Upper lobe of left lung (tissue), 6 donors: ENCODE results near the gene CALB2. TPM values are rescaled to one million over a fixed set of nuclear protein-coding genes. Genes with fewer than 3 reads are reported as not detected.

Experiments used
- ATAC-seq, 2 donors: fragments of 200-7000 bp; cut with Tn5 transposase; one replicate each; pipeline ENCODE4 v1.9.1; 2022; ENCODE audit warnings: mild to moderate bottlenecking in 2 of 2, moderate library complexity in 2 of 2; ENCODE audit not compliant: low FRiP score in 2 of 2
- DNase-seq, 2 donors: peaks; one replicate each; pipeline ENCODE4 v3.0.0-alpha.2; 2019 to 2020
- H3K27ac ChIP-seq, 4 donors: fragments of 200-600 bp; sonication (generic); one replicate each; pipeline ENCODE4 v1.5.1; 2016 to 2019
- H3K27me3 ChIP-seq, 4 donors: fragments of 200-600 bp; sonication (generic); one replicate each; pipeline ENCODE4 v1.5.1; 2017 to 2019
- H3K36me3 ChIP-seq, 4 donors: fragments of 200-600 bp; sonication (generic); one replicate each; pipeline ENCODE4 v1.5.1; 2016 to 2019
- H3K4me1 ChIP-seq, 4 donors: fragments of 200-600 bp; sonication (generic); one replicate each; pipeline ENCODE4 v1.5.1; 2018 to 2019
- H3K4me3 ChIP-seq, 4 donors: fragments of 200-600 bp; sonication (generic); one replicate each; pipeline ENCODE4 v1.5.1; 2017 to 2019; ENCODE audit warnings: mild to moderate bottlenecking in 2 of 4, moderate library complexity in 1 of 4
- H3K9me3 ChIP-seq, 4 donors: fragments of 200-600 bp; sonication (generic); one replicate each; pipeline ENCODE4 v1.5.1; 2018 to 2019
- EP300 ChIP-seq, 4 donors: sonication (generic); formaldehyde crosslinking; IDR thresholded peaks; one replicate each; pipeline ENCODE4 v1.5.1; 2017; ENCODE audit warnings: antibody characterized with exemption in 4 of 4, control low read depth in 2 of 4
- POLR2A ChIP-seq, 4 donors: fragments of 450-650 bp; IDR thresholded peaks; one replicate each; pipeline ENCODE4 v1.5.1; 2016 to 2017; ENCODE audit warnings: antibody characterized with exemption in 4 of 4, mild to moderate bottlenecking in 2 of 4
- POLR2AphosphoS5 ChIP-seq, 2 donors: sonication (generic); formaldehyde crosslinking; IDR thresholded peaks; one replicate each; pipeline ENCODE4 v1.5.1; 2017; ENCODE audit warnings: antibody characterized with exemption in 2 of 2
- WGBS, 2 donors: methylation state at CpG; one replicate each; pipeline ENCODE4 v1.1.5; 2017 to 2018; 5-methylcytosine and 5-hydroxymethylcytosine counted together
- total RNA-seq, 6 donors: library from RNA; depleted of rRNA in 4 of 6; stranded (reverse); fragments of >200 nt in 4 of 6; gene quantifications; one replicate each; pipeline versions ENCODE4 v1.1.0 to v1.2.1, GENCODE V29; 2016 to 2021
- TF ChIP-seq, protein P1 (sequence below), 6 experiments: fragments of 450-650 bp in 4 of 6; fragments of 200-600 bp in 2 of 6; sonication (generic) in 2 of 6; IDR thresholded peaks; one replicate each; pipeline ENCODE4 v1.5.1; 2016 to 2019; ENCODE audit warnings: antibody characterized with exemption in 6 of 6
- donor health status: DM: no; HTN: no; CAD: no; lungs with moderate emphysema.
- donor health status: DM: no; HTN: yes; CAD: no; lungs with severe emphysema.

Gene CALB2
- total RNA-seq, 6 donors from 2014 or later = 1.0 to 3.3 (median 2.3) TPM; not detected in 2

DNA sequence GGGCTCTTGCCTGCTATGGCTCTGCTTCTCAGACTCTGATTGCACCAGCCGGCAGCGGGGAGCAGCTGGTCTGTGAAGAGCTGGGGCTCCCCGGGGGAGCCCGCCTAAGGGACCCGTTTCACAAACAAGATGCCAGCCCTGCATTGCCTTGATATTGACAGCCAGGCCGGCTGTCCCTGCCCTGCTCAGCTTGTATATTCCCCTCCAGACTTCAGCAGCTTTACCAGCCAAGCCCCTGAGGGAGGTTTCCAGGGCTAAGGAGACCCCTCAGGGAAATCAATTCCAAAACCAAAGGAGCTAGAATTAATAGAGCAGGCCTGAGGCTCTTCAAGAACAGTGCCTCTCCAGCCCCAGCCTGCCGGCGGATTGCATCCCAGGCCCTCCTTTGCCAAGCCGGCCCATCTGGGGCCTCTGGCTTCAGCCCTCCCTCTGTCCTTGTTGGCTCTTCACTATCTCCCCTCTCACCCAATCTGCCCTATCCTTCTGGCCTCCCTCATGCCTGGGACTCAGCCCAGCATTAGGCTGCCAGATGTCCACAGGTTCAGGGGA is 5.7 kb downstream of the CALB2 start:
- WGBS, 2 donors = 59 to 64% methylated on average over 8 to 9 of the region's 9 CpGs
- H3K9me3 ChIP-seq = no peaks in the 10 kb centered on the region
- no peak for ATAC-seq

DNA sequence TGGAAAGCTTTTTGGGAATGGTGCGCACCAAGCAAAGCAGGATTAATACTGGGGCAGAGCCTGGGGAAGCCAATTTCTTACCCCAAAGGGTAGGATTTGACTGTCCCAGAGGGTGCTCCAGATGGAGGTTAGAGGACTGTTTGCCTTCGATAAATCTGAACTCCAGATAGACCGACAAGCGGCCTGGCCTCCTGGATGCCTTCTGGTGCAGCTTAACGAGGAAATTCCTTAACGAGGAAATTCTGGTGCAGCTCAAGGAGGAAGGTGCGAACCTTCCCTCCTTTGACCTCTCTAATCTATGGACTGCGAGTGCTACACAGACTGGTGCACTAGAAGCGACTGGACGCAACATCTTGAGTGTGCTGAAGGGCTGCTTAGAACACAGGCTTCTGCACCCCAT is 6.5 kb downstream of the CALB2 start:
- no peak overlapping the region for H3K27ac ChIP-seq
- ATAC-seq = no peak
- no peaks in the 10 kb centered on the region for H3K9me3 ChIP-seq
- no peaks in the 10 kb centered on the region for H3K36me3 ChIP-seq
- no peak for DNase-seq
- no peaks in the 10 kb centered on the region for H3K27me3 ChIP-seq
- no peaks in the 10 kb centered on the region for H3K4me1 ChIP-seq
- no peak overlapping the region for H3K4me3 ChIP-seq
- WGBS, 2 donors = 70 to 81% methylated on average over 5 to 10 of the region's 10 CpGs
- TF ChIP-seq, protein P1, sequence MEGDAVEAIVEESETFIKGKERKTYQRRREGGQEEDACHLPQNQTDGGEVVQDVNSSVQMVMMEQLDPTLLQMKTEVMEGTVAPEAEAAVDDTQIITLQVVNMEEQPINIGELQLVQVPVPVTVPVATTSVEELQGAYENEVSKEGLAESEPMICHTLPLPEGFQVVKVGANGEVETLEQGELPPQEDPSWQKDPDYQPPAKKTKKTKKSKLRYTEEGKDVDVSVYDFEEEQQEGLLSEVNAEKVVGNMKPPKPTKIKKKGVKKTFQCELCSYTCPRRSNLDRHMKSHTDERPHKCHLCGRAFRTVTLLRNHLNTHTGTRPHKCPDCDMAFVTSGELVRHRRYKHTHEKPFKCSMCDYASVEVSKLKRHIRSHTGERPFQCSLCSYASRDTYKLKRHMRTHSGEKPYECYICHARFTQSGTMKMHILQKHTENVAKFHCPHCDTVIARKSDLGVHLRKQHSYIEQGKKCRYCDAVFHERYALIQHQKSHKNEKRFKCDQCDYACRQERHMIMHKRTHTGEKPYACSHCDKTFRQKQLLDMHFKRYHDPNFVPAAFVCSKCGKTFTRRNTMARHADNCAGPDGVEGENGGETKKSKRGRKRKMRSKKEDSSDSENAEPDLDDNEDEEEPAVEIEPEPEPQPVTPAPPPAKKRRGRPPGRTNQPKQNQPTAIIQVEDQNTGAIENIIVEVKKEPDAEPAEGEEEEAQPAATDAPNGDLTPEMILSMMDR (IDR thresholded peaks at IDR 0.05) = no peak
- TF ChIP-seq POLR2AphosphoS5 (IDR thresholded peaks at IDR 0.05) (no peak), POLR2A (IDR thresholded peaks at IDR 0.05) (no peak), EP300 (IDR thresholded peaks at IDR 0.05) (no peak)

More for the DNA sequence above, 5.7 kb downstream of the CALB2 start:
- H3K27me3 ChIP-seq = peaks cover 0 to under 1% (median 0%) of the 10 kb centered on the region in 4 donors
- no peaks in the 10 kb centered on the region for H3K4me1 ChIP-seq
- H3K36me3 ChIP-seq = no peaks in the 10 kb centered on the region
- DNase-seq = peak in 1 of 2 donors; percentile 33
- H3K4me3 ChIP-seq = no peak overlapping the region
- TF ChIP-seq POLR2AphosphoS5 (IDR thresholded peaks at IDR 0.05) (no peak), EP300 (IDR thresholded peaks at IDR 0.05) (no peak), POLR2A (IDR thresholded peaks at IDR 0.05) (no peak)
- TF ChIP-seq, protein P1 (IDR thresholded peaks at IDR 0.05) = no peak
- no peak overlapping the region for H3K27ac ChIP-seq

DNA sequence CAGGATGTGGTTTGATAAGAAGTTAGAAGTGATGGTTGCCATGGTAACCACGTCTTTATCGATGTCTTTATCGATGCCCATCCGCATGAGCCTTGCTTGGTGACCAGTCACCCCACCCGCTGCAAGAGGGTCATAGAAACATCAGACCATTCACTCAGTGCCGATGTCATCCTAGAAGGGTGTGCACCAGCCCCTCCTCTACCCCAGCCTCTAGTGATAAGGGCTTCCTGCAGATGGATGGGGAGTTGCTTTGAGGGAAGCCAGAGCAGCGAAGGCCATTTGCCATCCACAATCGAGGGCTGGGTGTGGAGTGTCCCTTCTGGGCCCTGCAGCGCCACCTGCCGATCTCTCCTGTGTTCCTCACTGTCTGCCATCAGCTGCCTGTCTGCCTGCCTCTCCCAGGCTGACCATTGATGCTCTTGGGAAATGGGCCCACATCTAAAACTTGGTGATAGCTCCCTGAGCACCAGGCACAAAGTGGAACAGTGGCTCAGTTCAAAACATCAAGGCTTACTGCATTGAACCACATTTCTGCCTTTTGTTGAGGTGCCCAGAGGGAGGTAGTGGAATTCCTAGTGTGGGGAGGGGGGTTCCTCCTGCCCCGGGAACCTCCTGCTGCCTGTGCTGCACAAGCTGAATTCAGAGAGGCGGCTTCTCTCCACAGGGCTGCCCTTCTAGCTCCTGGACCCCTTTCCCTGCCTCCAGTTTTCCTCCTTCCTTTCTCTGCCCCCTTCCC is 8.9 kb downstream of the CALB2 start:
- Histone ChIP-seq H3K27ac (no peak overlapping the region), H3K9me3 (no peaks in the 10 kb centered on the region), H3K4me1 (no peaks in the 10 kb centered on the region), H3K4me3 (no peak overlapping the region), H3K36me3 (no peaks in the 10 kb centered on the region), H3K27me3 (no peaks in the 10 kb centered on the region)
- WGBS, 2 donors = 48 to 56% methylated on average over 11 to 12 of the region's 12 CpGs
- TF ChIP-seq POLR2AphosphoS5 (IDR thresholded peaks at IDR 0.05) = no peak
- TF ChIP-seq, protein P1 (IDR thresholded peaks at IDR 0.05) = peak in 2 of 6 experiments; percentile 16 to 30
- DNase-seq (no peak), ATAC-seq (peak; percentile 36)

DNA sequence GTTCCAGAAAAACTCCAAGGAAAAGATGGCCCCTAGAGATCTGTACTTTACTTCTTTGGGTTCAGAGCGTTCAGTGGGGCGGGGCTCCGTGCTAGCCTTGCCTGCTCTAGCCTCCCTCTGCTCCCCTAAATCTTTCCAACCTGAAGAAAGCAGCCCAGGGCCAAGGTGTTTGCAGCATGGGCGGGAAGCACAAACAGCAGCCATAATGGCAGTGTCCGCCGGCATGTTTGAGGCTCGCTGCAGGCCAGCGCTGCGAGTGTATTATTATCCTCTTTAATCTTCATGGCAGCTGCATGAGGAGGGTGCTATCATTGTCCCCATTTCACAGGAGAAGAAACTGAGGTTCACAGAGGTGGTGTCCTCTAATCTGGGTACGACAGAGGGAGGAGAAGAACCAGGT is 10.4 kb downstream of the CALB2 start:
- H3K27me3 ChIP-seq = no peaks in the 10 kb centered on the region
- H3K4me1 ChIP-seq = no peaks in the 10 kb centered on the region
- H3K27ac ChIP-seq = no peak overlapping the region
- no peaks in the 10 kb centered on the region for H3K36me3 ChIP-seq
- H3K4me3 ChIP-seq = no peak overlapping the region
- 80 to 86% methylated on average over 10 of the region's 10 CpGs for WGBS, 2 donors
- DNase-seq (no peak), ATAC-seq (no peak)
- H3K9me3 ChIP-seq = no peaks in the 10 kb centered on the region
- TF ChIP-seq EP300 (IDR thresholded peaks at IDR 0.05) (no peak), POLR2AphosphoS5 (IDR thresholded peaks at IDR 0.05) (no peak), POLR2A (IDR thresholded peaks at IDR 0.05) (no peak)
- TF ChIP-seq, protein P1 (IDR thresholded peaks at IDR 0.05) = no peak

DNA sequence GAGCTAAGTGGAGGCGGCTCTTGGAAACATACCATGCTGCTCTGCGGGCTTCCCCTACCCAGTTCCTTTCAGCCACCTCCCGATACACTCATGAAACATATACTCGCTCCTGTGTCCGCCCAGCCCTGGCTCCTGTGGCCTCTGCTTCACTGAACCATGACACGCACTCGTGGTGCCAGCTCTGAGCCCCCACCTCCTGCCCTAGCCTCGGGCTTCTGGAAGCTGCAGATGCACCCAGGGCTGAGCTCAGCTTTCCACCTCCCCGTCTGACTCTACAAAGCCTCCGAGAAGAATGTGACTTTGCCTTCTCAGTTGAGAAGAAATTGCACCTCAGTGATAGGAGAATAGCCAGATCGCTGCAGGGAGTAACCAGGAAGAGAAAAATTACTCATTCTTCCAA is 11.0 kb downstream of the CALB2 start:
- no peak for DNase-seq
- no peaks in the 10 kb centered on the region for H3K36me3 ChIP-seq
- no peaks in the 10 kb centered on the region for H3K4me1 ChIP-seq
- ATAC-seq = no peak
- 65 to 66% methylated on average over 11 of the region's 11 CpGs for WGBS, 2 donors
- H3K27ac ChIP-seq = no peak overlapping the region
- no peaks in the 10 kb centered on the region for H3K9me3 ChIP-seq
- H3K4me3 ChIP-seq = no peak overlapping the region
- H3K27me3 ChIP-seq = no peaks in the 10 kb centered on the region
- no peak for TF ChIP-seq EP300 (IDR thresholded peaks at IDR 0.05)
- no peak for TF ChIP-seq POLR2AphosphoS5 (IDR thresholded peaks at IDR 0.05)
- TF ChIP-seq, protein P1 (IDR thresholded peaks at IDR 0.05) = no peak
- TF ChIP-seq POLR2A (IDR thresholded peaks at IDR 0.05) = no peak
